ENCODE data around the gene IL17RA. TPM values are rescaled to one million over a fixed set of nuclear protein-coding genes. Genes with fewer than 3 reads are reported as not detected.
"Not testable (repeated sequence)": the region's sequence is repeated elsewhere in the genome, so short reads cannot be mapped to it uniquely, and the experiment has no call there.

IL17RA gene
- total RNA-seq, result 7.5 TPM
- long read RNA-seq, full-length matches to known transcripts, result 2 of 16 reads
- long read RNA-seq, partial matches to known transcripts, result 0 of 16 reads
- long read RNA-seq, other reads (novel, unspliced or antisense), result 14 of 16 reads

DNA sequence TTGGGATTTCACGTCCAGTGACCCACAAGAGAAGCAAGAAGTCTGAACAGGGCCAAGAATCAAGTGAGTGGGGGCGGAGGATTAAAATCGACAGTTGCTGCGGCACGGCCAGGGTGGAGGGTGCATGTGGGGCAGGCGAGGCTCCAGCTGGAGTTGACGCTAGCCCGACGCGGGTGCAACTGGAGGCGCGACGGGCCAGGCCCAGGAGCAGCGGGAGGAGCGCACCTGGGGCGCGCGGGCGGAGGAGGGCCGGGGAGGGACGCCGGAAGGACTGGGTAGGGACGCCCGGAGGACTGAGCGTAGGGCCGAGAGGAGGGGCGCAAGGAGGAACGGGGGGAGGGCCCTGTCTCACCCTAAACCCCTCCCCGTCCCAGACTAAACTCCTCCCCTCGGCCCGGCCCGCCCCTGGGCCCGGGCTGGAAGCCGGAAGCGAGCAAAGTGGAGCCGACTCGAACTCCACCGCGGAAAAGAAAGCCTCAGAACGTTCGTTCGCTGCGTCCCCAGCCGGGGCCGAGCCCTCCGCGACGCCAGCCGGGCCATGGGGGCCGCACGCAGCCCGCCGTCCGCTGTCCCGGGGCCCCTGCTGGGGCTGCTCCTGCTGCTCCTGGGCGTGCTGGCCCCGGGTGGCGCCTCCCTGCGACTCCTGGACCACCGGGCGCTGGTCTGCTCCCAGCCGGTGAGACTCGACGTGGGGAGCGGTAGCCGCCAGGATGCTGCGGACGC, at the start of gene IL17RA:
Gene IL17RA (plus strand): TSS at position 447 of the 723 bp plus-strand sequence. CDS start 92 bp downstream, at position 539.
- peak; percentile 94 for DNase-seq
- peak; percentile 98 for ATAC-seq (ENCODE audit: poor library complexity)
- intact Hi-C loops (cut with DNase I), result loop anchor here (10.0 kb wide), 2 partner anchors 70 to 420 kb away; partner anchors contain the start of gene HDHD5

- DNase-seq, result peak; percentile 46
Observed at GRCh38 chr22:17035246-17035645, 49.6 kb upstream of the IL17RA start.

DNA sequence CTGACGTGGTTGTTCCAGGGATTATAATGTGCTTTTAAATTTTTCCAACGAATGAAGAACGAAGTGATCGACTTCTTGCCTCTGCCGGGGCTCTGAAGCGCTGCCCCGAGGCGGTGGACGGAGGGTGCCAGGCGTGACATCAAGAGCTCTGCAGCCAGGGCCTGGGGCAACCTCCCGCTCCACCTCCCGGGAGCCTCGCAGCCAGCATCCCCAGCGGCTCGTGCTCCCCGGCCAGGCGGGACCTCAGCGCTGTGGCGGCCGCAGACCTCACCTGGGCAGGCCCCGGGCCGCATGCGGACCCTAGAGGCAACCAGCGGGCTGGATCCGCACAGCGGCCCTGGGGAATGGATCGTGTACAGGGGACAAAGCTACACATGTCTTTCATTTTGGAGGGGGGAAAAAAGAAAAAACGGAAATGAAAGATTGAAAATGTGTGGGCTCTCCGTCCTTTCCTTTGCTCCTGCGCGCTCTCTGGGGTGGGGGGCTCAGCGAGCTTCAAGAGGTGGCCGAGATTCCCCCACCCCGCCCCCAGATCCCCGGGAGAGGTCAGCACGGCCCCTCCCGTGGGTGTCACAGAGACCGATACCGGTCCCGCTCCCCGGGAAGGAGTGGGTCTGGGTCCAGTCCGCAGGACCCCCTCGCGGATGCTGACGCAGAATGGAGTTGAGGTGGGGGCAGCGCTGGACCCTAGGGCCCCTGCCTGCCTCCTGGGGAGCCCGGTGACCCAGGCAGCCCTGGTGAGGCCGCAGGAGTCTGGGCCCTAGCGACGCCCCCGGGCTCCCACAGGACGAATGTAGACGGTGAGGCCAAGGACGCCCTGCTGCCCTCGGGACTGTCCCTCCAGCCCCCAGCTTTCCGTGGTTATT, 48.6 kb upstream of the IL17RA start:
- DNase-seq (peak; percentile 56), ATAC-seq (ENCODE audit: poor library complexity) (peak; percentile 80)
- intact Hi-C loops (cut with DNase I), result not testable (repeated sequence)

More at GRCh38 chr22:17035246-17035645, 49.6 kb upstream of the IL17RA start:
- peak; percentile 12 for ATAC-seq (ENCODE audit: poor library complexity)
- intact Hi-C loops (cut with DNase I), result no loop called here

- peak; percentile 45 for DNase-seq
- intact Hi-C loops (cut with DNase I), result not testable (repeated sequence)
- ATAC-seq (ENCODE audit: poor library complexity), result peak; percentile 93
Observed at GRCh38 chr22:17036842-17037711, 47.7 kb upstream of the IL17RA start.

GRCh38 chr22:17043521-17043920, 41.3 kb upstream of the IL17RA start:
- intact Hi-C loops (cut with DNase I), result no loop called here
- ATAC-seq (ENCODE audit: poor library complexity) (no peak), DNase-seq (no peak)

DNA sequence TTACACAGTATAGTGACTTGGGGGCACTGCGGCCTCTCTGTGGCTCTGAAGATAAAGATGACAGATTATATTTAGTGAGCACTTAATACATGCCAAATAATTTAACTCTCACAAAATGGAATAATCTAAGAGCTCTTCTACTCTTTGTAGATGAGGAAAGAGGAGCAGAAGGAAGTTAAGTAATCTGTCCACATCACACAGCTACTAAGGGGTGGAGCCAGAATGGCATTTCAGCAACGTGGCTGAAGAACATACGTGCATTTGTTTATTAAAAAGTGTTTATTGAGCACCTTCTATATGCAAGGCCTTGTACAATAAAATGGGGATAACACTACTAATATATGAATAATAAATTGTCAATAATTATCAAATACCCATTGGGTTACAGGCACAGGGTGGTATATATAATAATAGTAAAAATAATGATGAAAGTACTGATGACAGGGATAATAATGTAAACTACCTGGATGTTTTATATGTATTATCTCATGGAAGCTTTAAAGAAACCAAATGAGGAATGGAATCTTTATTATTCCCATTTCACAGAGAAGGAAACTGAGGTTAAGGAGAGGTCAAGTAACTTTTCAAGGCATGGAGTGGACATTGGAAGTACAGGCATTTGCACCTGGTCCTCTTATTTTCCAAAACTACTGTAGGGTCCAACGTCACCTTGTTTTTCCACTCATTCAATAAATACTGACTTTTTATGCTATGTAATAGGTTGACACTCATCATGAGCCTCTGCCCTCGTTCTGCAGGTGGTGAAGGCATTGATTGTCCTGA, 38.0 kb upstream of the IL17RA start:
- DNase-seq (no peak), ATAC-seq (ENCODE audit: poor library complexity) (no peak)
- intact Hi-C loops (cut with DNase I), result no loop called here

DNA sequence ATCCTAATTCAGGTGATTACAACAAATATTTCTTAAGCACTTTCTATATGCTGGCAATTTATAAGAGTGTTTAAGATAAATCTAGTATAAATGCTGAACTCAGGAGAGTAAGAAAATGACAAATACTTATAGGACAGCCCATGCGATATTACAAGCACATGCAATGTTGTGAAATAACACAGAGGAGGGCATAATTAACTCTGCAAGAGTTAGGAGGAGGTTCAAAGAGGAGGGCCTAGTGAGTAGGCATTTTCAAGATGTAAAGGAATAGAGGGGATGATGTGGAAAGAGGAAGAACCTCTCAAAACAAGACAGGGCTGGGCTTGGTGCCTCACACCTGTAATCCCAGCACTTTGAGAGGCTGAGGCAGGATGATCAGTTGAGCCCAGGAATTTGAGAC, 37.1 kb upstream of the IL17RA start:
- intact Hi-C loops (cut with DNase I), result no loop called here
- DNase-seq, result no peak
- no peak for ATAC-seq (ENCODE audit: poor library complexity)

GRCh38 chr22:17056058-17056457, 28.7 kb upstream of the IL17RA start:
- DNase-seq, result no peak
- ATAC-seq (ENCODE audit: poor library complexity), result no peak
- intact Hi-C loops (cut with DNase I), result loop anchor here (5.0 kb wide), 1 partner anchor 134 kb away; no protein-coding TSS in a partner anchor

DNA sequence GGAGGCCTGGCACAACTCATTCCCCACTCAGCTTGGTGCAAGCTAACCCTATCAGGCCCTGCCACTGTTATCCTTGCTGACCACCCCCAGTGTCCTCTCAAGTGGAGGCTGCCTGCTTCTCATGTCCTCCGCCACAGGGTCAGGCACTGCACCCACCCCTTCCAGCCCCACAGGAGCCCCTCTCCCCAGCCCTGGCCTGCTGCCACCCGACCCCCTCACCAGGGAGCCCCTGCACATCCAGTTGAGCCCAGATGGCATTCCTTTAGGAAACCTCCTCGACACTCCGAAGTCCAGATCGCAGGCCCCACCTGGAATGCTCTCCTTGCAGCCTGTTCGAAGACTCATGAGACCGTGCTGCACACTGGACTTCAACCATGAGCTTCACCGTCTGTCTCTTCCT, 28.0 kb upstream of the IL17RA start:
- DNase-seq (no peak), ATAC-seq (ENCODE audit: poor library complexity) (no peak)
- intact Hi-C loops (cut with DNase I), result loop anchor here (5.0 kb wide), 1 partner anchor 135 kb away; no protein-coding TSS in a partner anchor

- ATAC-seq (ENCODE audit: poor library complexity) (peak; percentile 91), DNase-seq (no peak)
- intact Hi-C loops (cut with DNase I), result loop anchor here (5.0 kb wide), 1 partner anchor 136 kb away; no protein-coding TSS in a partner anchor
Observed at GRCh38 chr22:17057959-17058814, 26.6 kb upstream of the IL17RA start.

- intact Hi-C loops (cut with DNase I), result no loop called here
- ATAC-seq (ENCODE audit: poor library complexity), result no peak
- no peak for DNase-seq
Observed at GRCh38 chr22:17060126-17060525, 24.7 kb upstream of the IL17RA start.

DNA sequence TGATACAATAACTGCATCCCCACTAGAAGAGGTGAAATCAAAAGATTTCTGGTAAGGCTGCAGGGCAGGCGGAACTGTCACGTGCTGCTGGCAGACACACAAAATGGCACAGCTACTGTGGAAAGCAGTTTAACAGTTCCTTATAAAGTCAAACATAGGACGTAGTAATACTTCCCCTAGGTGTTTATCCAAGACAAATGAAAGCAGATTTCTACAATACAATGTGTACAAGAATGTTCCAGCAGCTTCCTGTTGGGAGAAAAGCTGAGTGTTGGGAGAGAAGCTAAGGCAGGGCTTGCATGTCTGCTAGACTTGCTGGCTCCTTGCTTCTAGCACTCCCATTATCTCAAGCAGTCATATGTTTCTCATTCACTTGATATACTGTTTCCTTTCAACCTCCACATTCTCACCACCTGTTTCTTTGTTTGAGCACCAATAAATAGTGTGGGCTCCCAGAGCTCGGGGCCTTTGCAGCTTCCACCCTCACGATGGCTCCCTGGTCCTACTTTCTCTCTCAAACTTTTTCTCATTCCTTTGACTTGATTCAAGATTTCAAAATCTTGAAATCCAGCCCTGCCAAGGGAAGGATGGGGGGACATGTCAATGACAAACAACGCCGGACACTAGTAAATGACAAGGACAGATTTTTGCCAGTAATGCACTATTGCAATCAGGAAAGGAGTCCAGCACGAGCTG, 21.2 kb upstream of the IL17RA start:
- intact Hi-C loops (cut with DNase I), result no loop called here
- ATAC-seq (ENCODE audit: poor library complexity) (peak; percentile 24), DNase-seq (peak; percentile 62)

GRCh38 chr22:17064498-17065100, 20.2 kb upstream of the IL17RA start:
- intact Hi-C loops (cut with DNase I), result no loop called here
- peak; percentile 38 for ATAC-seq (ENCODE audit: poor library complexity)
- no peak for DNase-seq

DNA sequence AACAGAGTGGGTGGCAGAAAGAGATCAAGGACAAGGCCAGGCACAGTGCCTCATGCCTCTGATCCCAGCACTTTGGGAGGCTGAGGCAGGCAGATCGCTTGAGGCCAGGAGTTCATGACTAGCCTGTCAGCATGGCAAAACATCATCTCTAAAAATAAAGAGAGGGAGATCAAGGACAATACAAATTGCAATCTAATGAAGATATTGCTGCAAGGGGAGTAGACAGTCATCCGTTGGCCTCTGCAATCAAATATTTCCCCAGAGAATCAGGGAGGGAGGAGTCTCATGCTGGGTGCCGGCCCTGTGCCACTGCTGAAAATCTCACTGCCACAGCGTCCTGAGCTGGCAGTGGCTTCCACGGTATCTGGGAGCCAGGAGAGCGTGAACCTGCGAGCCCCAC, 19.4 kb upstream of the IL17RA start:
- no peak for ATAC-seq (ENCODE audit: poor library complexity)
- no peak for DNase-seq
- intact Hi-C loops (cut with DNase I), result no loop called here

- DNase-seq (no peak), ATAC-seq (ENCODE audit: poor library complexity) (no peak)
- intact Hi-C loops (cut with DNase I), result no loop called here
Observed at GRCh38 chr22:17072877-17073276, 11.9 kb upstream of the IL17RA start.

- ATAC-seq (ENCODE audit: poor library complexity) (no peak), DNase-seq (no peak)
- intact Hi-C loops (cut with DNase I), result no loop called here
Observed at GRCh38 chr22:17074648-17075002, 10.2 kb upstream of the IL17RA start.

Data from Right ventricle myocardium superior (tissue), 1 donor.